Measurements from ENCODE around the gene TENM4. TPM values are rescaled to one million over a fixed set of nuclear protein-coding genes. Genes with fewer than 3 reads are reported as not detected.

The TENM4 gene
- total and polyA plus RNA-seq, 2 of the 13 experiments (the other 11 are each of a cell fraction or from before 2014, with no cell fraction given): not detected

- no peak for TF ChIP-seq ZBTB33 (CRISPR knock-in tag; IDR thresholded peaks at IDR 0.05)
Measured at GRCh38 chr11:79371152-79371551, 69.7 kb downstream of the TENM4 start (continued).

- ChIA-PET POLR2A (no interaction called here), CTCF (ENCODE audit: low intra/inter-chr PET ratio, low total read pairs) (no interaction called here)
- Histone ChIP-seq H3K27me3 (ENCODE audit: control insufficient read depth in 1 of 2, insufficient read depth in 2 of 2, low read length in 2 of 2) (no peaks in the 10 kb centered on the region), H4K20me1 (ENCODE audit: insufficient read depth, low read length) (no peaks in the 10 kb centered on the region), H3K4me1 (ENCODE audit: insufficient read depth, low read length) (no peaks in the 10 kb centered on the region), H3K27ac (ENCODE audit: extremely low read length, insufficient read depth, low read length) (no peak overlapping the region), H3K4me3 (replicated peaks in 1 of 3; ENCODE audit: insufficient read depth in 1 of 3, low read depth in 2 of 3, low read length in 3 of 3) (no peak overlapping the region), H2AFZ (ENCODE audit: low read length) (no peak overlapping the region), H3K9ac (ENCODE audit: insufficient read depth, low read depth, low read length) (no peak overlapping the region), H3K4me2 (ENCODE audit: low read depth, low read length) (no peak overlapping the region), H3K9me3 (ENCODE audit: low read length) (no peaks in the 10 kb centered on the region), H3K36me3 (replicated peaks in 1 of 2; ENCODE audit: control insufficient read depth in 1 of 2, insufficient read depth in 2 of 2, low read length in 2 of 2) (no peaks in the 10 kb centered on the region), H3K79me2 (ENCODE audit: insufficient read depth, low read length) (no peaks in the 10 kb centered on the region)
- DNase-seq (ENCODE audit: low spot score) (no peak), FAIRE-seq (no peak), ATAC-seq (no peak)
- BruUV-seq (replicated peaks): no TSS peak
- intact Hi-C loops (cut with micrococcal nuclease; ENCODE audit: unreplicated experiment): no loop called here
- 32% methylated on average over 5 of the region's 5 CpGs for WGBS (ENCODE audit: low lambda C conversion rate)
- in situ Hi-C loops (cut with HindIII; ENCODE audit: extremely low pct_ligation_motif_present, low pct_unique_long_range_greater_than_20kb): no loop called here
- TF ChIP-seq ZBED4 (CRISPR knock-in tag; IDR thresholded peaks at IDR 0.05; ENCODE audit: borderline replicate concordance) (no peak), SMAD1 (CRISPR knock-in tag; IDR thresholded peaks at IDR 0.05; ENCODE audit: borderline replicate concordance, low read depth) (no peak), FUBP1 (CRISPR knock-in tag; IDR thresholded peaks at IDR 0.05; ENCODE audit: borderline replicate concordance) (no peak), ZNF318 (CRISPR knock-in tag; IDR thresholded peaks at IDR 0.05) (no peak)
Measured at GRCh38 chr11:79369055-79369454, 71.8 kb downstream of the TENM4 start.

Data from HepG2 (cell line).